G401 (cell line): ENCODE data around the gene ZNF746. TPM values are rescaled to one million over a fixed set of nuclear protein-coding genes. Genes with fewer than 3 reads are reported as not detected.

Source experiments
- DNase-seq: peaks from one replicate; pipeline ENCODE4 v3.0.0-alpha.2; 2015; ENCODE audit warnings: low spot score
- in situ Hi-C: cut with HindIII; loops from 2 replicates; pipeline ENCODE4 v1.10.0; 2016; ENCODE audit warnings: low sequenced_read_pairs, mixed read lengths
- total RNA-seq: library from RNA; depleted of rRNA; stranded (reverse); fragments of >200 nt; shearing (Covaris generic); gene quantifications from 2 replicates; pipeline ENCODE4 v1.2.3, GENCODE V29; 2014; rRNA removed

Gene ZNF746
- 24.2 and 30.4 TPM in 2 replicates for total RNA-seq

DNA sequence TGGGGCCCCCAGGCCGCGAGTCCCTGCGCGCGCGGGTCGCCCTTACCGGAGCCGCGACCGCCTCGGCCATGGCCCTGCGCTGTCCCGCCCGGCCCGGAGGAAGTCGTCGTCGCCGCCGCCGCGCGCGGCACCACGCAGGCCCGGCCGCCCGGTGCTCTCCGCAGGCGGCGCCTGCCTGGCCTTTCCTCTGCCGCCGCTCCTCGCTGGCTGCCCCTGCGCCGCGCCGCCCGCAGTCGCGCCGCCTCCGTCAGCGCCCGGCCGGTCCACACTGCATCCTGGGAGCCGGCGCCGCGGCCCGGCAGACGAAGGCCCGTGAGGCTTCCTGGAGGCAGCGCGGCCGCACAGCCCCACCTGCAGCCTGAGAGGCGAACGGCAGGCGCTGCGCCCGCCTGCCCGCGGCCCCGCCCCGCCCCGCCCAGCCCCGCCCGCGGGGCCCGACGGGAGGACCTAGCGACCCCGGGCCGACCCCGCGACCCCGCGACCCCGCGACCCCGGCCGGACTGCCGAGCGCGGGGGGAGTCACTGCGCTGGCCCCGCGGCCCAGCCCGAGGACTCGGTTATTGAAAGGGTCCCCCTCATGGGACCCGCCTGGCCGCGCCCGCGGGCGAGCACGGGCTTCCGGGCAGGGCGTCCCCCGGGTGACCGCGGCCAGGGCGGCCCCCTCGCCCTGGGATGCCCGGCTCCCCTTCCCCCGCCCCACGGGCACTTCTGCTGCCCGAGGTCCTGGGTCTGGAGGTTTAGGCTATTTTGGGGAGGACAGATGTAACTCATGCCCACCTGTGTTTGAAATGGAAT lies at the start of gene ZNF746:
TSS of gene ZNF746 (minus strand) at position 343 of the 795 bp plus-strand sequence. CDS start at position 70, 273 bp downstream.
- peak; percentile 76 for DNase-seq
- in situ Hi-C loops = no loop called here

DNA sequence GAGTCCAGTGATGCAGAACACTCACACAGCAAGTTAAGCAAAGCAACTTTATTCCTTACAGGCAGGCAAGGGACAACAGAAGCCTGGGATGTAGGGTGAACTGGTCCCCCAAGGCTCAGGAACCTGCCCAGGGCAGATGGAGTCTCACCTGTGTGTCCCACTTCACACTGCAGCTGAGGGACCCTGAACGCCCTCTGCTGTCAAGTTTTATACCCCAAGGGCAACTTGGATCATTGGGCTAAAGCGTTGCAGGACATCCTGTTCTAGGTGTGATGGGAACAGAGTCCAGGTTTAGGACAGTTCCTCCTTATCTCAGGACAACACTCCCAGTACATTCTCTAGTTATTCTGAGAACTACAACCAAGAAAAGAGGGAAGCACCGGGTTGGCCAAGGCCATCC lies 49.5 kb upstream of the ZNF746 start:
- in situ Hi-C loops = no loop called here
- DNase-seq = no peak

- in situ Hi-C loops = no loop called here
- no peak for DNase-seq
Observed at GRCh38 chr7:149546331-149546730, 48.7 kb upstream of the ZNF746 start.

GRCh38 chr7:149544028-149544427 lies 46.4 kb upstream of the ZNF746 start:
- DNase-seq = no peak
- in situ Hi-C loops = no loop called here

DNA sequence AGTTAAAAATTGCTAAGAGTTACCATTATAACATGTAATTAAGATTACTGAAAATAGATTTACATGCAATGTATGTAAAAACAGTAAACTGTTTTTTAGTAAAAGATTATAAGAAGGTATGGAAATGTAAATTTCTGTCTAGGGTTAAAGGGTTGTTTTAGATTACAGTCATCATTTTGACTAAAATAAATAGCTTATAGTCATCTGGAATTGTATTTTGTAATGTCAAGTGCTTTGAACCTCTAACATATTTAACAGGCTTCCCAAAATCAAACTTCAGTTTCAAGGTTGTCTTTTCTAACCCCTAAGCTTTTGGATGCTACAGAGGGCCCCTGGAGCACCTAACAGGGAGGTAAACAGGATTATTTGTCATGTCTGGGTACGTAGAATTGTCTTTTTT lies 35.0 kb upstream of the ZNF746 start:
- DNase-seq = no peak
- in situ Hi-C loops = no loop called here

GRCh38 chr7:149529136-149529718 lies 31.6 kb upstream of the ZNF746 start:
- DNase-seq = no peak
- in situ Hi-C loops = no loop called here

DNA sequence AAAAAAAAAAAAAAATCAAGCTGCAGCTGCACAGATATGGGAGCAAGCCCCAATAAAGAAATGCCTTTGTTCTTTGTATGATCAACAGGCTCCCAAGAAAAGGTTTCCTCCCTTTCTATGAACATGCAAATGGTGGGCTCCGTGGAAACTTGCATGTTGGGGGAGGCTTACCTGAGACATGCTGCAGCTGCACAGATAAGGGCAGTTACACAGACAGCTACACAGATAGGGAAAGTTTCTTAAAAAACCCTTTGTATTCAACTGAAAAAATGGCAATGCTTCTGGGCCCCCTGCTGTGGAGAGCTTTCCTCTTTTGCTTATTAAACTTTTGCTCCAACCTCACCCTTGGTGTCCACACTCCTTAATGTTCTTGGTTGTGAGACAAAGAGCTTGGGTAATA lies 29.8 kb upstream of the ZNF746 start:
- DNase-seq = no peak
- in situ Hi-C loops = no loop called here

- DNase-seq = no peak
- in situ Hi-C loops = no loop called here
Observed at GRCh38 chr7:149525280-149525679, 27.7 kb upstream of the ZNF746 start.

DNA sequence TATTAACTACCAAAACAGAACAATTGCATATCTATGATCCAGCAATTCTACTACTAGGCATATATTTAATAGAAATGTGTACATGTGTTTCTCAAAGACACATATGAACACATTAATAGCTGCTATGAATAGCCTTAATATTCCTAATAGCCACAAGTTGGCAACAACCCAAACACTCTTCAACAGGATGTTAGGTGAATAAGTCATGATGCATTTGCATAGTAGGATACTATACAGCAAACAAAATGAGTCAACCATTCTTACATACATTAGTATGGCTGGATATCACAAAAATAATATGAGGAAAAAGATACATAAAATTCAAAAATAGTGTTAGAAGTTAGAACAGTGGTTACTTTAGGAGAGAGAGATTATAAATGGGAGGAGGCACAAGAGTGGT lies 26.8 kb upstream of the ZNF746 start:
- in situ Hi-C loops = no loop called here
- no peak for DNase-seq

DNA sequence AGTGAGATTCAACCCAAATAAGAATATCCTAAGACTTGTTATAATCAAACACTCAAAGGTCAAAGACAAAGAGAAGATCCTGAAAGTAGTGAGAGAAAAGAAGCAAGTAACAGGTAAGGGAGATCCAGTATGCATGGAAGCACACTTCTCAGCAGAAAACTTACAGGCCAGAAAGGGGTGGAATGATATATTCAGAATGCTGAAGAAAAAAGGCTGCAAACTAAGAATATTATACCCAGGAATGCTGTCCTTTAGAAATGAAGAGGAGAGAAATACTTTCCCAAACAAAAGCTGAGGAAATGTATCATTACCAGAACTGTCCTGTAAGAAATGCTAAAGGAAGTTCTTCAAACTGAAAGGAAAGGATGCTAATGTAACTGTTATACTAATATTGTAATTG lies 12.6 kb upstream of the ZNF746 start:
- no peak for DNase-seq
- in situ Hi-C loops = no loop called here

DNA sequence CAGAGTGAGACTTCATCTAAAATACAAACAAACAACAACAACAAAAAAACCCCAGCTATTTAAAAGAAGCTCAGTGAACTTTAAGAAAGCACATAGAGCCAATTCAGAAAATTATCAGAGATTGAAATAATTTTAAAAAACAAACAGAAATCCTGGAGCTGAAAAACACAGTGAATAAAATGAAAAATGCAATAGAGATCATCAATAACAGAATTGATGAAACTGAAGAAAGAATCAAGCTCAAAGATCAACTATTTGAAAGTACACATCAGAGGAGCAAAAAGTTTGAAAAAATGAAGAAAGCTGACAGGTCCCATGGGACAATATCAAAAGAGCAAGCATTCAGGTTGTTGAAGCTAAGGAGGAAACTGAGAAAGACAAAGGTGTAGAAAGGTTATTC lies 12.2 kb upstream of the ZNF746 start:
- in situ Hi-C loops = no loop called here
- no peak for DNase-seq

DNA sequence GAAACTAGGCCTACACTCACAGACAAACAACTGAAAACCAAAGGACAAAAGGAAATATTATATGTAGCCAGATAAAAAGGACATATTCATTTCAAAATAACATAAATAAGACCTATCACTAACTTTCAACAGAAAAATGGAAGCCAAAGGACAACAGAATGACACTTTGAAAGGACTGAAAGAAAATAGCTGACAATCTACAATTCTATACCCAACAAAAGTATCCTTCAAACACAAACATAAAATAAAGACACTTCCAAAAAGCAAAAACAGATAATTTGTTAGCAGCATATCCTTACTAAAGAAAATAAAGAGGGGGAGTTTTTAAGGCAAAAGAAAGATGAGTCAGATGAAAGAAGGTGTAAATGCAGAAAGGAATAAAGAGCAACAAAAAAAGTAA lies 7.9 kb upstream of the ZNF746 start:
- in situ Hi-C loops = no loop called here
- DNase-seq = no peak

- DNase-seq = no peak
- in situ Hi-C loops = no loop called here
Observed at GRCh38 chr7:149501651-149502050, 4.0 kb upstream of the ZNF746 start.

DNA sequence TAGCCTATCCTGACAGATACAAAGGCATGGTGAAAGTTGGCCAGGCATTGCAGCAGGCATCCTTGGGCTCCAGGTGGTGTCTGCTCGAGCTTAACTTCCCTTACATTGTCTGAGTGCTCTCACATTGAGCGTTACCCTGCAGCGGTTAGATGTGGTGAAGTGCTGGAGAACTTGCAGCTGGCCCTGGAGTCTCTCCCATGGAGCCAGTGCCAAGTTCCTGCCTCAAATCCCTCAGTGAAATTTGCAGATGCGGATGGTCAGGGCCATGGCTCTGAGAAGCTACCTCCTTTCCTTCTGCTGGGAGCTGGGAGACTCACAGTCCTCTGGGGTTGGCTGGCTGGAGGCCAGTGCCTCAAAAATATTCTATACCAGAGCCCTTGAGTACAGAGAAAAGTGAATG lies 3.3 kb upstream of the ZNF746 start:
- no peak for DNase-seq
- in situ Hi-C loops = no loop called here

- DNase-seq = no peak
- in situ Hi-C loops = no loop called here
Observed at GRCh38 chr7:149500201-149500600, 2.6 kb upstream of the ZNF746 start.

DNA sequence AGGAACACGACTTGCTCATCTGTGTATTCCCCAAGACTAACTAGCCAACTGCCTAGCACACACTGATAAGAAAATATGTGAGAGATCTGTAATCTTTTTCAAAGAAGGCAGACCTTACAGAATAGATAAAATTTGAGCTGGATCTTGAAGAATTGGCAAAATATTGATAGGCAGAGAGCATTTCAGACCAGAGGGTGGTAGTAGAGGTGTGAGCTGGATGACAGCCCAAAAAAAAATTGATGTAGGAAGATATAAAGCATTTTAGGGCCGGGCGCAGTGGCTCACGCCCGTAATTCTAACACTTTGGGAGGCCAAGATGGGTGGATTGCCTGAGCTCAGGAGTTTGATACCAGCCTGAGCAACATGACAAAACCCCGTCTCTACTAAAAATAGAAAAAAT lies 1.2 kb upstream of the ZNF746 start:
- in situ Hi-C loops = no loop called here
- no peak for DNase-seq

- in situ Hi-C loops = no loop called here
Observed at GRCh38 chr7:149496642-149497391, 792 bp downstream of the ZNF746 start.

DNA sequence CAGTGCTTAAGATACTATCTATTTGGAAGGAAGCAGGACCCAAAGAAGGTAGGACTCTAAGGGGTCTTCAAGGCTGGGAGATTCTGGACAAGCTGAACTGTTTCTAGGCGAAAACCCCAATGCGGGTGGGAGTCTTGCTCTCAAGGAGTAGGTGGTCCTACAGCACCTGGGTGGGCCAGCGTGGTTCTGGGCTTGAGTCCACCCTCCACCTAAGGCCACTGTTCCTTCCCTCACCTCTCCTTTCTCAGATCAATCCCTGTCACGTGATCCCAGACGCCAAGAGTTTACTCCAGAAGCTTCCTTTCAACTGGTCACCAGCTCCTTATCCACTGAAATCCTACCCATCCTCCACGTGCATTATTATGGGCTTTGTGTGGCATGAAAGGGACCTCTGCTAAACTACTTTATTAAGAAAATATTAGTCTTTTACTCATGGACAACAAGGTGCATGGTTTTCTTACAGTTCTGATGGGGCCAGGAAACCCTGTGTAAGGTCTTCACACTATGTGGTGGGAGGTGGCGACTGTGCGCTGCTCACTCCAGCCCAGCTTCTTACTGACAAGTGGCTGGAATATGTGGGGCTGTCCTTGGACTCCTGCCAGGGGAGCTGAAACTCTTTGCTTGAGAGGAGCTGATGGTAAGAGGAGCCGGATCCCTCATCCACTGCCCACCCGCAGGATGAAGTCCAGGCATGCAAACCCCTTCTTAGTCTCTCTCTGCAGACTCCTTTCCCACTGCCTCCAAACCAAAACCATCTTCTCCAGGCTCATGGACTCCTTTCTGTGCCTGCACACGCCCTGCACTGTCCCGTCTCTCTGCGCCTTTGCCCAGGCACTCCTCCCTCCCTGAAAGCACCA lies 1.6 kb downstream of the ZNF746 start:
- peak; percentile 60 for DNase-seq
- in situ Hi-C loops = no loop called here

More at GRCh38 chr7:149496642-149497391, 792 bp downstream of the ZNF746 start:
- peak; percentile 33 for DNase-seq

GRCh38 chr7:149494738-149495368 lies 2.8 kb downstream of the ZNF746 start:
- in situ Hi-C loops = no loop called here
- no peak for DNase-seq
